Stimulated activated CD4-positive, alpha-beta T cell treated with anti-CD3 and anti-CD28 coated beads, Interleukin-1b, Interleukin-23, amount 100 ng/mL, for 4 hours (primary cell): ENCODE results near the gene SNX19.
A peak's percentile ranks its signal among the peaks of the same experiment; 100 is the strongest.
"Not testable (repeated sequence)": the region's sequence is repeated elsewhere in the genome, so short reads cannot be mapped to it uniquely, and the experiment has no call there.

Experiments
- DNase-seq, 2 donors: peaks; one replicate each; pipeline ENCODE4 v3.0.0-alpha.2; 2020; ENCODE audit warnings: low read depth in 2 of 2

The SNX19 gene, protein sequence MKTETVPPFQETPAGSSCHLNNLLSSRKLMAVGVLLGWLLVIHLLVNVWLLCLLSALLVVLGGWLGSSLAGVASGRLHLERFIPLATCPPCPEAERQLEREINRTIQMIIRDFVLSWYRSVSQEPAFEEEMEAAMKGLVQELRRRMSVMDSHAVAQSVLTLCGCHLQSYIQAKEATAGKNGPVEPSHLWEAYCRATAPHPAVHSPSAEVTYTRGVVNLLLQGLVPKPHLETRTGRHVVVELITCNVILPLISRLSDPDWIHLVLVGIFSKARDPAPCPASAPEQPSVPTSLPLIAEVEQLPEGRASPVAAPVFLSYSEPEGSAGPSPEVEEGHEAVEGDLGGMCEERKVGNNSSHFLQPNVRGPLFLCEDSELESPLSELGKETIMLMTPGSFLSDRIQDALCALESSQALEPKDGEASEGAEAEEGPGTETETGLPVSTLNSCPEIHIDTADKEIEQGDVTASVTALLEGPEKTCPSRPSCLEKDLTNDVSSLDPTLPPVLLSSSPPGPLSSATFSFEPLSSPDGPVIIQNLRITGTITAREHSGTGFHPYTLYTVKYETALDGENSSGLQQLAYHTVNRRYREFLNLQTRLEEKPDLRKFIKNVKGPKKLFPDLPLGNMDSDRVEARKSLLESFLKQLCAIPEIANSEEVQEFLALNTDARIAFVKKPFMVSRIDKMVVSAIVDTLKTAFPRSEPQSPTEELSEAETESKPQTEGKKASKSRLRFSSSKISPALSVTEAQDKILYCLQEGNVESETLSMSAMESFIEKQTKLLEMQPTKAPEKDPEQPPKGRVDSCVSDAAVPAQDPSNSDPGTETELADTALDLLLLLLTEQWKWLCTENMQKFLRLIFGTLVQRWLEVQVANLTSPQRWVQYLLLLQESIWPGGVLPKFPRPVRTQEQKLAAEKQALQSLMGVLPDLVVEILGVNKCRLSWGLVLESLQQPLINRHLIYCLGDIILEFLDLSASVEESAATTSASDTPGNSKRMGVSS

DNA sequence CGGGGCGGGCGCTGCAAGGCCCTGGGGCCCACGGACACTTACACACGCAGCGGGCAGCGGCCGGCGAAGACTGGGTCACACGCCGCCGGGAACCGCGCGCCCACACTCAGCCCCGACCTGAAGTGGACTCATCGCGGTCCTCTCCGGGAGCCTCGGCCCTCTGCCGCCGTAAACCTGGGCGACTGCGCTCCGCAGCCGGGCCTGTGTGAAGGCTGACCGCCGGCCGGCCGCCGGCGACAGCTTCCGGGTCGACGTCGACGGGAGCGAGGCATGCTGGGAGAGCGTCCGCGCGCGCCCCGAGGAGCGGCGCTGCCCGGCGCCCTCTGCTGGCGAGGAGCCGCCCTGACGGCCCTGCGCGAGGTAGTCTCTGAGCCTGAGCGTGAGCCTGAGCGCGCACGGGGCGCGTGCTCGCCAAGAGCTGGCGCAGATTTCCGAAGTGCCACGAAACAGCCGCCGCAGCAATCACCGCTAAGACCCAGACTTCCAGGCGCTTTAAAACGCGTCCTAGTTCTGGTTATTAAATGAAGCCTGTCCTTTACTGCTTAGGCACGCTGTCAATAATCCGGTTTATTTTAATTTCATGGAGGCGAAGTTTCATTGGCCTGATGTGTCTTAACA, at the start of gene SNX19:
SNX19 (minus strand) TSS at position 242 of the 618 bp plus-strand sequence. CDS start 540 bp downstream, outside the sequence.
- peak; percentile 79 to 92 for DNase-seq

DNA sequence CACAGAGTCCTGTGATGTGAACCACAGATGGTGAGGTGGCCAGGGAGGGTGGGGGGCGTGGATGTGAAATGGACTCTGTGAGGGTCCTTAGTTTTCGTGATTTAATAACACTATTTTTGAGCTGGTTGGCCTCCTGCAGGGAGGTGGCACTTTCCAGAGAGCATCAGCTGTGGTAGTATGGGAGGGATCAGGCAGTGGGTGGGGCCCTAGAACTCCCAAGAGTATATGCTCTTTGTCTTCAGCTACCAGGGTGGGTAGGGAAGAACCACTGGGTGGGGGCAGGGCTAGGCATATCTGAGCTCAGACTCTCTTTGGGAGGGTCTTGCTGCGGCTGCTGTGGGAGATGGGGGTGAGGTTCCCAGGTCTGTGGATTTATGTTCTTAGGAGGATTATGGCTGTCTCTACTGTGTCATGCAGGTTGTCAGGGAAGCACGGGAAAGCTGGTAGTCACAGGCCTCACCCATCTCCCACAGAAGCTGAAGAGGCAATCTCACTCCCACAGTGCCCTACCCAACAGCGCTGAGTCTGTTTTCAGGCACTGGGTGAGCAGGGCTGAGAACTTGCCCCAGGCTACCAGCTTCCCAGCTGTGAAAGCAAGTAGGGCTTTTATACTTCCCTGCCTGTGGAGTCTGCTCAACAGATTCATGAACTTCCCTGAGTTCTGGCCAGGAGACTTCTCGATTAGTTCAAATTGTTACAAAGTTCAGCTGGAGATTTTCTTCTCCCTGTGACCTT, 47.9 kb upstream of the SNX19 start:
- no peak for DNase-seq

DNA sequence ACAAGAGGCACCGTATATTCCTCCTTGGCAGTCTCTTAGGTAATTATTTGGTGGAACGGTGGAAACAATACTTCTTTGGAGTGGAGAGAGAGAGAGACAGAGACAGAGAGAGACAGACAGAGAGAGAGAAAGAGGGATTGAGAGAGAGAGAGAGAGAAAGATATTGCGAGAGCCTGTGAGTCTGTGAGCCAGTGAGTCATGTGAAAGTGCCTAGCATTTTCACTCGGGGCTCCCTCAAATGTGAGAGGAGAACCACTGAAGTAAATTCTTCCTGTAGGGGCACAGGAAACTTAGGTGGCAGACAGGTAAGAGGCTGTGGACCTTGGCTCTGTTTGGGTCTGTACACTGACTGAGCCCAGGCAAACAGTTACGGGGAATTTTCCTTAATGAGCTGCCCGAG, 31.6 kb upstream of the SNX19 start:
- no peak for DNase-seq

DNA sequence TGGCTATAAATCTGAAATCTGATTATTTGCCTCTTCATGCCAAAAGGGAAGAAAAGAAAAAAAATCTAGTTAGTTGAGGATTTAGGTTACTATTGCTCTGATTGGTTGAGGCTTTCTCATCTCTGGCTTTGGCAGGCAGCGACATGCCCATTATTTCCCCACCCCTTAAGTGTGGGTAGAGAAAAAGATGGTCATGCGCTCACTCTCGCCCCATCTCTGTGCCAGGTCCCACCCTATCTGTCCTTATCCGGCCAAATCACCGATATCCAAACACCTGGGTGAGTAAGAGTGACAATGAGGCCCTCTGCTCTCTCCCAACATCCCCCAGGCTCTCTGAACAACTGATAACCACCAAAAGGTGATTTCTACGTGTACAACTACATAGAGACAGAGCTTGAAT, 31.2 kb upstream of the SNX19 start:
- no peak for DNase-seq

DNA sequence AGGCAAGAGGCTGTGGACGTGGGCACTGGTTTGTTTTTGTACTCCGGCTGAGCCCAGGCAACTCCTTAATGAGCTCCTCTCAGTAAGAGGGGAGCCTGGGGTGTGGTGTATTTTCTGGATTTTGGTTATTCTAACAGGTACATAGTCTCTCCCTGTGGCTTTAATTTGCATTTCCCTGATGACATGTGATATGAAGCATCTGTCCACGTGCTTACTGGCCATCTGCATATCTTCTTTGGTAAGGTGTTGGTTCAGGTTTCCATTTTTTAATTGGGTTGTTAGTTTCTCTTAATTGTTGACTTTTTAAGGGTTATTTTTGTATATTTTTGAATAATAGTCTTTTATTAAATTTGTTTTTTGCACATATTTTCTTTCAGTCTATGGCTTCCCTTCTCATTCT, 30.8 kb upstream of the SNX19 start:
- DNase-seq = no peak

DNA sequence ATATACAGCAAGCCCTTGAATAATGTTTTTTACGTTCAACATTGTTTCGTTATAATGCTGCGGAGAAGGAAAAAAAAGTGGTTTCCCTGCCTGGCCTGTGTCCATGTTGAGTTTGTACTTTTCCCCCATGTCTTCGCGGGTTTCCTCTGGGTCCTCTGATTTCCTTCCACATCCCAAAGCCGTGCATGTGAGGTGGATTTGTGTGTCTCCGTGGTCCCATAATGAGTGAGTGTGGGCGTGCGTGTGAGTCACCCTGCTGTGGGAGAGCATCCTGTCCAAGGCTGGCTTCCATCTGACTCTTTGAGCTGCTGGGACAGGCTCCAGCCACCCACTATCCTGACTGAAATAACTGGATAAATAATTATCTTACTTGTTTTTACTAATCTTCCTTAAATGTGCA, 29.6 kb upstream of the SNX19 start:
- no peak for DNase-seq

DNA sequence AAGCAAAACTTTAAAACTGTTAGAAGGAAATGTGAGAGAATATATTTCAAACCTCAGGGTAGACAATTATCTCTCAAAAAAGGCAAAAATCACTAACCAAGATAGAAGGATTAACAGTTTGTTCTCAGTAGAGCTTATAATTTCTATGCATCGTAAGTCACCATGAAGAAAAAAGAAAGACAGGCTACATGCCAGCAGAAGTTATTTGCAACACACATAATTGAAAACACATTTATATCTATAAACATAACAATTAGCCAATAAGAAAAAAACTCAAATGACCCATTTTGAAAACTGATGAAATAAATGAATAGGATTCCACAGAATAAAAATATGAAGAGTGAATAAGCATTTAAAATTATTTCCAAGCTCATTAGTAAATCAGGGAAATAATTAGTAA, 24.4 kb upstream of the SNX19 start:
- DNase-seq = no peak

DNA sequence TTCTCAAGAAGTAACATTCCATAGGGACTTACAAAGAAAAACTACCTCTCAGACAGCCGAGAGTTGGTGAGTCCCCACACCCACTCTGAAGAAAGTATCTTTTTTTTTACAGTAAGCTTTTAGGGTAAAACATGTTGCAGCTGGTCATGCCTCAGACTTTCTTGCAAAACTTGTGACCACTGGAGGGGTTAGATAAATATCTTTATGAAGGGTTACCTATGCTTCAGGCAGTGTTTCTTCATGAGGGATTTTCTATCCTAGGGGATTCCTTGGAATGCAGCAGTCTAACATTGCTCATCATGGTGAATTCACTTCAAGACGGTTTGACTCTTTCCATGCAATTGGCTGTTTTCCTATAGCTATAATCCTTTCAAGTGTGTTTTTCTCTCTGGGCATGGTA, 20.8 kb upstream of the SNX19 start:
- no peak for DNase-seq

DNA sequence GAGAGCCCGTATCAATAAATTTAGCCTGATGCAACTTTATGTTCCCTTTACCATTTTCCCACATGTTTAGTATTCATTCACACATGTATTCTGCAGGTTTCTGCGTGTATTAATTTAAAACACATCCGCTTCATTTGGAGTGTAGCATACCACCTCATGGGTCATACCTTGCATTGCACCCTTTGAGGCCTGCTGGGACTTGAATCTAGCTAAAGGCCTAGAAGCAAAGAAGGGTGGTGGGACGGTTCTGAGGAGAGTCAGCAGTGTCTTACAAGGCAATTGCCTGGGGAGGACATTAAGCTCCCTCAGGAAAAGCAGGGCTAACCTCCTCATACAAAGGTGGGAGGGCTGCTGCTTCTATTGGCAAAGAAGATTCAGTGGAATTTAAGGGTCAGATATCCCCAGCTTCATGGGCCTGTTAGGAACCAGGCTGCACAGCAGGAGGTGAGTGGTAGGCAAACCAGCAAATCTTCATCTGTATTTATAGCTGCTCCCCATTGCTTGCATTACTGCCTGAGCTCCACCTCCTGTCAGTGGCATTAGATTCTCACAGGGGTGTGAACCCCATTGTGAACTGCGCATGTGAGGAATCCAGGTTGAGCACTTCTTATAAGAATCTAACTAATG, 15.9 kb upstream of the SNX19 start:
- no peak for DNase-seq

DNA sequence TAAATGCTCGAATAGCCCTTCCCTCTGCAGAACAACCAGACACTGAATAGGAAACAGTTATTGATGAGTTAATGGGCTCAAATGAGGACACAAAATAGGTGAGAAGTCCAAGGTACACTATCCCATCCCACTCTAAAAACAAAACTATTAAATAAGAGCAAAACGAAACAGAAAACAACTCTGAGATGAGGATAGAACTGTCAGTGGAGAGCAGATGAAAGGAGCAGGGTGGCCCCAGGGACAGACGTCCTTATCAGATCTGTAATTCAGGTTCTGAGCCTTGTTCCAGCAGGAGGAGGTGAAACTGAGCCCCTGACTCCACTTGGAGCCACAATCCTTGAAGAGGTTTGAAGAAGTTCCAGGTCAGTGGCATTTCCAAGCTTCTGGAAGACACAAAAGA, 8.5 kb upstream of the SNX19 start:
- DNase-seq = no peak

DNA sequence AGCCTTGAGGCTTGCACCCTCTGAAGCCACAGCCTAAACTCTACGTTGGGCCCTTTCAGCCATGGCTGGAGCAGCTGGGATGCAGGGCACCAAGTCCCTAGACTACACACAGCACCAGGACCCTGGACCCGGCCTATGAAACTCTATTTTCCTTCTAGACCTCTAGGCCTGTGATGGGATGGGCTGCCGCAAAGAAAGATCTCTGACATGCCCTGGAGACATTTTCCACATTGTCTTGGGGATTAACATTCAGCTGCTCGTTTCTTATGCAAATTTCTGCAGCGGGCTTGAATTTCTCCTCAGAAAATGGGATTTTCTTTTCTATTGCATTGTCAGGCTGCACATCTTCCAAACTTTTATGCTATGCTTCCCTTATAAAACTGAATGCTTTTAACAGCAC, 4.3 kb upstream of the SNX19 start:
- not testable (repeated sequence) for DNase-seq

DNA sequence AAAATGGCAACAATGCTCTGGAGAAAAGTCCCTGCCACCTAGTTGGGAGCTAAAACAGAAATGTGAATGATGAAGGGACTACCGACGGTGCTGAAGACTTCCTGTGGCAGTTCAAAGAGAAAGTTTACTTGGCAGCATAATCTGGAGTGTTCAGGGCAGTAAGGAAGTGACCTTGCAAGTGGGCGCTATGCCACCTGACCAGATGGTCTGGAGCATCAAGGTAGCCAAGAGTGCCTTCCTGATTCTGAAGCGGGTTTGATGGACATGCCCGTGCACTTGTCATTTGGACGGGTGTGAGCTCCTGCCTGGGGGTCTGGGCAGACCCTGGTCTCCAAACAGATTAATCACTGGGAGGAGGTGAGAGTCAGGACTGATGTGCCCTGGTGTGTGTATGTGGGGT, 1.8 kb upstream of the SNX19 start:
- no peak for DNase-seq

DNA sequence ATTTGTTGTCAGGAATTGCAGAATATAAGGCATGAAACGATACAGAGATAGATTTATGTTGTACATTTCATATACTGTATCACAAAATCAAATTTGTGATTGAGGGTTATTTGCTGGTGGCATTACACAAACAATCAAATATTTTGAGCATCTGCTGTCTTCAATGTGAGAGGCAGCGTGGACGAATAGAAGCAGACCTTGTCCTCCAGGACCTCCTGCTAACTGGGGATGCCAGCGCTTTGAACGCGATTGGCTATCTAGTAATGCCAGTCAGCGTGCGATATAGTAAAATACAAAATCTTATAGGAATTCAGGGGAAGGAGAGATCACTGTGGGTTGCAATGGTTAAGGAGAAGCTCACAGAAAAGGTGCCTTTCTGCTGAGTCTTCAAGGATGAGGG, 631 bp upstream of the SNX19 start:
- DNase-seq = no peak

DNA sequence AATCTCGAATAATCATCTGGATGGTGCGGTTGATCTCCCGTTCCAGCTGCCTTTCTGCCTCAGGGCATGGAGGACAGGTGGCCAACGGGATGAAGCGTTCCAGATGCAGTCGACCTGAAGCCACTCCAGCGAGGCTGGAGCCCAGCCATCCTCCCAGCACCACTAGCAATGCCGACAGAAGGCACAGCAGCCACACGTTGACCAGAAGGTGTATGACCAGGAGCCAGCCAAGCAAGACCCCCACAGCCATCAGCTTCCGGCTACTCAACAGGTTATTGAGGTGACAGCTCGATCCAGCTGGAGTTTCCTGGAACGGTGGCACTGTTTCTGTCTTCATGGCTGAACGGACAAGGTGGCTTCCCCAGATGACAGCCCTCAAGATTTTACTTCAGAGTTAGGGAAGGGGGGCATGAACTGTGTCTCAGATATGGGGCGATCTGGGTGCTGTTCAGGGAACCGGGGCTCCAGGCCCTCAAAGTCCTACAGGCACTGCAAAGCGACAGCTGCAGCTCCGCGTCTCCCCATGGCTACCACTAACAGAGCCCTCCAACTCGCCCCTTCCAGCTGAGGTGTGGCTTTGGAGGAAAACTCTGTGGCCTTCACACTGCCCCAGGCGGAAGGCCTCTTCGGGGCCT, 559 bp downstream of the SNX19 start:
- peak in 1 of 2 donors; percentile 8 for DNase-seq

DNA sequence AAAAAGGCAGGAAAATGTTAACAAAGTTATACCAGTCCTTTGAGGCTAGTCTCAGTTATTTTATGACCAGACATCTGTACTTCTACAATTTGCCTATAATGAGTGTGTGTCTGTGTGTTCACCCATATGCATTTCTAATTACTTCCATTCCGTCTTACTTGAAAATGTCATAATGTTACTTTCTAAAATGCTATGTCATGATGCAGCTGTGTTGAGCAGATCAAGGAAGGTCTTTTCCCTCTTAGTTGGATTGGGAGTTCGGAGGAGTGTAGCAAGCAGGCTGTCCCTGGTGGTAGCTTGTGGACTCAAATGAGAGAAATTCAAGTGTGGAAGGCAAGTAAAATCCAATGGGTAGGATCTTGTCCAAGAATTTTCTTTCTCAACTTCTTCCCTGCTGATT, 3.0 kb downstream of the SNX19 start:
- no peak for DNase-seq

DNA sequence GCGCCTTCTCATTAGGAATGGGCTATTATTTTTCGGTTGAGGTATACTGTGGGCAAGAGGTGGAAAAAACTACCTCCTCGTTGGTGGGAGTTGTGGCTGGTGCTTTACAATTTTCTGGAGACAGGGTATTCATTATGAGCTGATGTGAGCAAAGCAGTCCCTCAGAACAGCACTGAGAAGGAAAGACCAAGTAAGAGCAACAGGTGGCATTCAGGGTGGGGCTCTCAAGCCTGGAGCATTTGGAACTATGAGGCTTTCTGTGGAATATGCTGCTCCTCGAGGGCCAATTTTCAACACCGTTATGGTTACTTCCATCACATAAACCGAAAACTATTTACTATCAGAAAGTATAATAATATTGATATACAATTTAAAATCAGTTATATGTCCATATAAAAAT, 3.7 kb downstream of the SNX19 start:
- DNase-seq = no peak

DNA sequence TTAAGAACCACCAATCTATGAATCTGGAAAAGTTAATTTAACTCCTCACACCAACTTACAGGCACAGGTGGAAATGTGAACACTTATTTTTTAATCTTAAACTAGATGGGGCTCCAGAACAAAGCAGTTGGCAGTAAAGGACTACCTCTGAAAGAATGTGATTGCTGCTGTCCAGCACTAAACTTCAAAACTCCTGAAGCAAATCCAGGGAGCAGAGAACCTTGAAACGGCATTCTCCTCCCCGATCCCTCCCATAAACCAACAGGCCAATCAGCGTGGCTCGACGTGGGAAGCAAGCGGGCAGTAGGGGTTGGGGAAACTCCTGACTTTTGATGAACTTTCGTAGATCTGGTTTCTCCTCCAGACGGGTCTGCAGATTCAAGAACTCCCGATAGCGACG, 5.0 kb downstream of the SNX19 start:
- no peak for DNase-seq

DNA sequence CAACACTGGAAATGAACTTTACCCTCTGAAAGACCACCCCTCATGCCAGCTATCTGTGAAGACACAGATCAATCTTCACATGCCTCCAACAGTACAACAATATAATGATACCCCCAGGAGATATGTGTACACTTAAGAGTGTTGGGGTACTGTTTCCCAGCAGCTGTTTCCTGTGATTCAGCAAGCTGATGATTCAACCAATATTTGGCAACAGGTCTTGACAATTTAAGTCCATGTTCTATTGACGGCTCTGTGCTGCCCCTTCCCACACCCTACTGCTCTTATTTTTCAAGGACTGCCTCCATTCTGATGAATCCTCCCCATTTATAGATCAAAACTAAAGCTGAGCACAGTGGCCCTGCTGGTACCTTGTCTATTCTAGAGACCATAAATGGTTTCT, 6.6 kb downstream of the SNX19 start:
- DNase-seq = no peak

DNA sequence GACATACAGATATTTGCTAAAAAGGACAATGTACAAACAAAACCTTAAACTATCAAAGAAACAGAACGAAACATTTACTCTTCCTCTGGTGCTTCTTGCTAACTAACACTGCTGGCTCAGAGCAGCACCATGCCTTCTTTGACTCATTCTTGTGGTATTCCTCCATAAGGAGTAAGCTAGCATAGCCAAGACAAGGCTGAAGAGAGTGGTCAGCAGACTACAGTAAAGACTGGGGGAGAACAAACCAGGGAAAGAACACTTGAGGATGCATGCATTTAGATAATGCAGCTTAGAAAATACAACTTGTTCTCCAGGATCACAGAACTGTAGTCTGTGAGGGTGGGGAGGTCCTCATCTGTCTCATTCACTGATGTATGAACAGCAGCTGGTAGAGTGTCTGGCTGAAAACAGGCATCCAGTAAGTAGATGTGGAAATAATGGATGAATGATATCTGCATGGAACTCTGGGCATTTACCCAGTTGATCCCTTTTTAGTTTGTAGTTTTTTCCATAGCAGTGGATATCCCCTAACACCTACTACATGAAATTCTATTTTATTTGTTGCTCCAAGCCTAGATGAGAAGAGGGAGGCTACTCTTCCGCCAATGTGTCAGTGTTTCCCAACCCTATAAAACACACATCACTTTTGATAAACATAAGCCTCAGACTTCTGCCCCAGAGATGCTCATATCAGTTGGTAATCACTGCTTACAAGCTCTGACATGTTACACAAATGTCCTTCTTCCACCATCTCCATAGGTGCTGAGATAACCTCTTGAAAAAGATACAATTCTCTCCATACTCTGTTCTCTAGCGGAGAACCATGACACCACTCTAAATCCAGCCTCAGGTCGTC, 7.3 kb downstream of the SNX19 start:
- no peak for DNase-seq

DNA sequence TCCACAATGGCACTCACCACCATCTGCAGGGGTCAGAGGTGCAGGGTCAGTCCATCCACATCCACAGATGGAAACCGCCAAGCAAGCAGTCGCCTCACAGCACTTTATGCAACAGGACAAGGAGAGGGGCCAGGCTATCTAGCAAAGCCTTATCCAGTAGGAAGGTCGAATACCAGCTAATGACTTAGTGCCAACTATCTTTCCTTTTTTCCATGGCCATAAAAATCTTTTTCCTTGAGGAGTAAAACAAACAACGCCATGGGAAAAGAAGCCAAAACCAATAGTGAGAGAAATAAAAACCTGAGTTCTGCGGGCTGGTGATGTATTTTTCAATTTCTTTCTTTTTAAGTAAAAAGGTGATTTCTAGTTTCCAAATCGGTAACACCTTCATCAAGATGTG, 8.2 kb downstream of the SNX19 start:
- no peak for DNase-seq
